ENCODE measurements around the gene LGI4.
"Not testable (repeated sequence)": the region's sequence is repeated elsewhere in the genome, so short reads cannot be mapped to it uniquely, and the experiment has no call there.

LGI4 gene

GRCh38 chr19:35140962-35141836, 6.3 kb upstream of the LGI4 start:
- DNase-seq: peak; percentile 90

GRCh38 chr19:35140207-35140961, 5.5 kb upstream of the LGI4 start:
- DNase-seq: no peak

GRCh38 chr19:35138305-35138892, 3.5 kb upstream of the LGI4 start, which contains the start of gene FXYD1:
Gene FXYD1, plus strand, starts transcription at chr19:35138824. Its CDS starts 1,256 bp downstream, at chr19:35140080.
- peak; percentile 12 for DNase-seq

GRCh38 chr19:35136977-35137702, 2.3 kb upstream of the LGI4 start:
- peak; percentile 27 for DNase-seq

DNA sequence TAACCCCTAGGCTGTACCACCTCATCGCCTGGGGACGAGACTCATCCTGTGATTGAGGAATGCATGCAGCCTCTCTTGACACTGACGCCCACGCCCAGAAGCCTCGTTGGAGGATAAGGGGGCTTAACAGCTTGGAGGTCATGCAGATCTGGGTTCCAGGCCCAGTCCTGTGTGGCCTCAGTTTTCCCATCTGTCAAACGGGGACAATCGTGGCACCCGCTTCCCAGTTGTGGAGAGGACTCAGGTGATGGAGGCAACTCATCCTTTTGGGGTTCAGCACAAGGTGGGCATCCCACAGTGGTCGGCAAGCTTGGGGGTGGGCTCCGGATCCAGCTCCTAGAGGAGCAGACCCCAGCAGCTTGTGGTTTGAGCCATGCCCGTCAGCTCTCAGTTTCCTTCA, 1.4 kb upstream of the LGI4 start:
- DNase-seq: no peak

DNA sequence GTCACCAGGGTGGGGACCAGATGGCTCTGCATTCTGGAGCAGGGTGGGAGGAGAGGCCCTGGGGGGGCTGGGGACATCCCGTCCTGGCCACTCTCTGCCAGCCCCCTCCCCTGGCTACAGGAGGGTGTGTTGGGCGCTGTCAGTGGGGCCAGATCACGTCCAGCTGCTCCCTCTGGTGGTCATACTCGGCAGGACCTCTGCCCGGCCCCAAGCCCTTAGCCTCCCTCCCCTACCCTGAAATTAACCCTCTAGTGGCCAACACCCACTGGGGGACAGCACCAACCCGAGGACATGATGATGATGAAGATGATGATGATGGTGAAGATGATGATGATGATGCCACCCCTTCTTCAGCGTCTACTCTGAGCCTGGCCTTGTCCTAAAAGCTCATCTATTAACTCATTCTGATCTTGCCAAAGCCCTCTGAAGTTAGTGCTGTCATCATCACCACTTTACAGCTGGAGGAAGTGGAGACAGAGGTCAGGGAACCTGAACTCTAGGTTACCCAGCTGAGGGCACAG, 590 bp upstream of the LGI4 start:
- DNase-seq: peak; percentile 66

DNA sequence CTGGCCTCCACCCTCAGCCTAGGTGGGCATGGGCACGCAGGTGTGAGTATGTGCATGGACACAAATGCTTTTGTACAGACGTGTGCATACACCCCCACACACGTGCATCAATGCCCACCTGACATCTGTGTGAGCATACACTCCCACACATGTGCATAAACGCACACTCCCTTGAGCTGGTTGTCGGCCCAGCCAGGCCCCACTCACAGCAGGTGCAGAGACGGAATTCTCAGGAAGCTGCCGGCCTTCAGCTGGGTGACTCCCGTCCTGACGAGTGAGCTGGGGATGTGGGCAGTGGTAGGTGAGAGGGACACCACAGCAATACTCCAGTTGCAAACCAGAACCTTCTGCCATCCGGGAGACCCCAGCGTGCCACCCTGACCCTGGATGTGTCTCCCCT, 1.0 kb downstream of the LGI4 start:
- DNase-seq: no peak

- no peak for DNase-seq
Measured at GRCh38 chr19:35132254-35132653, 2.6 kb downstream of the LGI4 start.

DNA sequence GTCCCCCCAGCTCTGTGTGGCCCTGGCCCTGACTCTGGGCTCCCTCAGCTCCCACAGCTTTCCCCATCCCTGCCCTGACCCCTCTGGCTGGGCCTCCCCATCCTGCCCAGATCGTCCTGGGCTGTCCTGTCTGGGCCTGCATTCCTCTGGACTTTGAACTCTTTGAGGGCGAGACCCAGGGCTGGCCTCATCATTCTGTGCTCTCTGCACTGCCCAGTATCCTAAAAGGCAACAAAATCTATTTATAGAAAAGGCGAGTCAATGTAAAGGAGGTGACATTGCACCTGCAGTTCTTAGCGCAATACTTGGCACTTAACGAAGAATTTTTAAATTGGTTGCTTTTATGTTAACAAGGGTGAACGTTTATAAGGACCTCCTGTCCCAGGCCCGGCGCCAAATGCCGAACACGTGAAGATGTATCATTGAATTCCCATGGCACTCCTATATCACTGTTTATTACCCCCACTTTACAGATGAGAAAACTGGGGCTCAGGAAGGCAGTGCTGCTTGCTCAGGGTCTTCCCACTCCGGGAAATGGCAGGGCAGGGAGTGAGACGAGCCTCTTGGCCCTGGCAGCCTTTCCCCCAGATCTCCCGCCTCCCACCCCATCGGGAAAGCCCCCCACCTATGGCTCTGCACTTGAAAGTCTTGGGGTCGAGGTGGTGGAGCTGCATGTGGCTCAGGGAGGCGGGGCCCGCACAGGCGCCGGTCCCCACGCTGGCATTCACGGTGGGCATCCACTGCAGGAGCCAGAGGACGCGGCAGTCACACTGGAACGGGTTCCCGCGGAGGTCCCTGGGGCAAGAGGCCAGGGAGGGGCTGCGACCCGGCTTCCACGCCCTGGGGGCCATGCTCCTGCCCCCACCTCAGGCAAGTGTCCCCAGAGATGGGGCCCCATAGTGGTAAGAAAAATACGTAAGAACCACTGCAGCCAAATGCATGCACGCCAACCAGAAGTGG, 3.8 kb downstream of the LGI4 start:
- no peak for DNase-seq

- DNase-seq: not testable (repeated sequence)
Measured at GRCh38 chr19:35129724-35130274, 5.1 kb downstream of the LGI4 start.

- DNase-seq: no peak
Measured at GRCh38 chr19:35128398-35129057, 6.3 kb downstream of the LGI4 start.

GRCh38 chr19:35127871-35128270, 7.0 kb downstream of the LGI4 start:
- DNase-seq: no peak

DNA sequence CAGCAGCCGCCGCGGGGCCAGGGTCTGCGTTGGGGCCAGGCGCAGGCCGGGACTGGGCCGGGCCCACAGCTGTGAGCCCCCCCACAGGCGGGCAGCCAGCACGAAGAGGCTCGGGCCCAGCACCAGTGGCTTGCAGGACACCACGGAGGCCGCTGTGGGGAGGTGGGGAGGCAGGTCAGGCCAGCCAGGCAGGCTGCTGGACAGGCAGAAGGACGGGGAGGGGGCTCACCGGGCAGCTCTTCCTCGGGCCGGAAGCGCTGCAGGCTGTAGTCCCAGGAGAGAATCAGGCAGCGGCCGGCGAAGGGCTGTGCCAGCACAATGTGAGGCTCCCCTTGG, 8.3 kb downstream of the LGI4 start:
- no peak for DNase-seq

- no peak for DNase-seq
Measured at GRCh38 chr19:35125749-35126623, 8.9 kb downstream of the LGI4 start.

GRCh38 chr19:35125270-35125717, 9.6 kb downstream of the LGI4 start:
- no peak for DNase-seq

DNA sequence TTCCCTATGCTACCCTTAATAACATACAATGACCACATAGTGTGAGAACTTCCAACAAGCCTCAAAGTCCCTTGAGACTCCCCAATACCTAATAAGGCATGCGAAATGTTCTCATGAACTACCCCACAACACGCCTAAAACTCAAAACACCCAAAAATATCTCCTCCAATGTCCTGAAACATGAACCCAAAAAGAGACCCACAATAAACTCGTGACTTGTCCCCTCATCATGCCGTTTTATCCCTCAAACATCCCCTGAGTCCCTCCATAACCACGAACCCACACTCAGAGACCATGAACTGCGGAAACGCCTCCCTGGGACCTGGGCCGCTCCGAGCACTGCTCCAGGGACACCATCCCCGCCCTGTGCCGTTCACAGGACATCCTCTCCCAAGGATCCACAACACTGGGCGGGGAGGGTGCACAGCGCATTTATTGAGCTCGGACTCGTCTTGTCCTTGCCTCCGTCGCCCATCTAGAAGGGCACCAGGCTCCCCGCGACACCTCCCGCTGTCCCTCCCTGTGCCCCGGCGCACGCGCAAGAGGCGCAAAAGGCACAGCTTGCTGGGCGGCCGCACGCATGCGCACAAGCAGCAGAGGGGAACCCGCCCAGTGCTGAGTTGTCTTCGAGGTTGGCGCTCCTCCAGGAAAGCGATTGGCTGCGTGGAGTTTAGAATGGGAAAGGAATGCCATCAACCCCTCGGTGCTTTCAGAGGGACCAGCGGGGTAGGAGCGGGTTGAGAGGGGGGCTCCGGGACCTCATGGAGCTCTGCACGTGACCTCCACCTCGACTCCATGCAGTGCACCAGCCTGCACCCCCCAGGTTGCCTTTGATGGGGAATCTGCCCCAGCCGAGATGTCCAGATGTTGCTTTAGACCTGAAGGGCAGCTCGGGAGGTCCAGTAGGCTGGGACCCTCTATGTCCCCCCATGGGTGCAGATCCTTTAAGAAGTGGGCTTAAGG, 10.5 kb downstream of the LGI4 start:
- peak; percentile 90 for DNase-seq

- peak; percentile 39 for DNase-seq
Measured at GRCh38 chr19:35123573-35123972, 11.3 kb downstream of the LGI4 start.

All from NCI-H1694 treated with DMSO at 0.1 percent for 48 hours (cell line).